CD4-positive, alpha-beta T cell treated with Interleukin-2 at 100 ng/mL for 4 hours (primary cell): ENCODE results near the gene TBC1D10A.

Experiments
- DNase-seq: peaks from one replicate; pipeline ENCODE4 v3.0.0-alpha.2; 2020; ENCODE audit warnings: low spot score

TBC1D10A gene

GRCh38 chr22:30320021-30320556 lies 6.7 kb downstream of the TBC1D10A start:
- no peak for DNase-seq

- no peak for DNase-seq
Measured at GRCh38 chr22:30318799-30319419, 7.8 kb downstream of the TBC1D10A start.

- DNase-seq: no peak
Measured at GRCh38 chr22:30317778-30318177, 9.0 kb downstream of the TBC1D10A start.

- DNase-seq: no peak
Measured at GRCh38 chr22:30315962-30316576, 10.7 kb downstream of the TBC1D10A start.

- DNase-seq: peak; percentile 60
Measured at GRCh38 chr22:30314915-30315314, 11.8 kb downstream of the TBC1D10A start.

- peak; percentile 15 for DNase-seq
Measured at GRCh38 chr22:30313527-30314363, 13.0 kb downstream of the TBC1D10A start.

GRCh38 chr22:30312053-30312452 lies 14.7 kb downstream of the TBC1D10A start:
- DNase-seq: no peak

GRCh38 chr22:30310881-30311771 lies 15.6 kb downstream of the TBC1D10A start:
- DNase-seq: no peak

- peak; percentile 43 for DNase-seq
Measured at GRCh38 chr22:30309951-30310741, 16.6 kb downstream of the TBC1D10A start.

- DNase-seq: peak; percentile 57
Measured at GRCh38 chr22:30308518-30309230, 18.1 kb downstream of the TBC1D10A start.

- DNase-seq: no peak
Measured at GRCh38 chr22:30308093-30308492, 18.6 kb downstream of the TBC1D10A start.

- DNase-seq: no peak
Measured at GRCh38 chr22:30307041-30307574, 19.6 kb downstream of the TBC1D10A start.

GRCh38 chr22:30306627-30307011 lies 20.1 kb downstream of the TBC1D10A start:
- DNase-seq: no peak

- peak; percentile 73 for DNase-seq
Measured at GRCh38 chr22:30305906-30306626, 20.7 kb downstream of the TBC1D10A start.

GRCh38 chr22:30305519-30305905 lies 21.2 kb downstream of the TBC1D10A start:
- peak; percentile 58 for DNase-seq

- DNase-seq: no peak
Measured at GRCh38 chr22:30304495-30305244, 22.1 kb downstream of the TBC1D10A start.

GRCh38 chr22:30302810-30303138 lies 24.0 kb downstream of the TBC1D10A start:
- DNase-seq: no peak

- DNase-seq: no peak
Measured at GRCh38 chr22:30301995-30302809, 24.5 kb downstream of the TBC1D10A start.
